SK-N-SH treated with all-trans-retinoic acid at 6 μM for 48 hours (cell line): ENCODE data around the gene TWNK.

Source experiments
- ATAC-seq: fragments of 200-7000 bp; cut with Tn5 transposase; 3 replicates; pipeline ENCODE4 v1.9.1; 2020; ENCODE audit warnings: mild to moderate bottlenecking, moderate library complexity
- ARNTL ChIP-seq: fragments of 450-650 bp; formaldehyde crosslinking; IDR thresholded peaks from 2 replicates; pipeline ENCODE4 v1.5.0; 2020; ENCODE audit warnings: low read depth, mild to moderate bottlenecking, moderate library complexity, borderline replicate concordance
- BACH2 ChIP-seq: fragments of 250-450 bp; sonication (Bioruptor Pico); IDR thresholded peaks from 2 replicates; pipeline ENCODE4 v1.9.0; 2021; ENCODE audit warnings: mild to moderate bottlenecking, borderline replicate concordance
- CSDC2 ChIP-seq: fragments of 250-450 bp; sonication (Bioruptor Pico); IDR thresholded peaks from 2 replicates; pipeline ENCODE4 v1.5.0; 2020; ENCODE audit warnings: mild to moderate bottlenecking, moderate library complexity
- GLIS3 ChIP-seq: fragments of 250-450 bp; sonication (Bioruptor Pico); IDR thresholded peaks from 2 replicates; pipeline ENCODE4 v1.5.0; 2020; ENCODE audit warnings: mild to moderate bottlenecking, moderate library complexity
- ISL1 ChIP-seq: fragments of 250-450 bp; sonication (Bioruptor Pico); IDR thresholded peaks from 2 replicates; pipeline ENCODE4 v2.1.2; 2022; ENCODE audit warnings: mild to moderate bottlenecking, moderate library complexity
- OSR1 ChIP-seq: fragments of 250-450 bp; sonication (Bioruptor Pico); IDR thresholded peaks from 2 replicates; pipeline ENCODE4 v1.8.0; 2022; ENCODE audit warnings: moderate library complexity, mild to moderate bottlenecking, inconsistent platforms
- PPARA ChIP-seq: fragments of 250-450 bp; sonication (Bioruptor Pico); IDR thresholded peaks from 2 replicates; pipeline ENCODE4 v1.5.0; 2020; ENCODE audit warnings: mild to moderate bottlenecking, borderline replicate concordance
- RARB ChIP-seq: fragments of 250-450 bp; sonication (Bioruptor Pico); IDR thresholded peaks from 2 replicates; pipeline ENCODE4 v1.8.0; 2021; ENCODE audit warnings: mild to moderate bottlenecking, moderate library complexity
- SNAI2 ChIP-seq: fragments of 250-450 bp; sonication (Bioruptor Pico); IDR thresholded peaks from 2 replicates; pipeline ENCODE4 v1.5.0; 2020; ENCODE audit warnings: mild to moderate bottlenecking, moderate library complexity
- TCF4 ChIP-seq: fragments of 250-450 bp; sonication (Bioruptor Pico); IDR thresholded peaks from 2 replicates; pipeline ENCODE4 v1.8.0; 2021; ENCODE audit warnings: mild to moderate bottlenecking, moderate library complexity, borderline replicate concordance
- TOX ChIP-seq: fragments of 250-450 bp; sonication (Bioruptor Pico); IDR thresholded peaks from 2 replicates; pipeline ENCODE4 v1.8.0; 2021; ENCODE audit warnings: mild to moderate bottlenecking, moderate library complexity, borderline replicate concordance
- ZC3H10 ChIP-seq: fragments of 250-450 bp; sonication (Bioruptor Pico); IDR thresholded peaks from 2 replicates; pipeline ENCODE4 v1.5.1; 2021; ENCODE audit warnings: mild to moderate bottlenecking, moderate library complexity
- ZFP3 ChIP-seq: fragments of 250-450 bp; sonication (Bioruptor Pico); IDR thresholded peaks from 2 replicates; pipeline ENCODE4 v1.5.0; 2020; ENCODE audit warnings: mild to moderate bottlenecking, moderate library complexity
- ZFP30 ChIP-seq: fragments of 450-650 bp; formaldehyde crosslinking; IDR thresholded peaks from 2 replicates; pipeline ENCODE4 v1.5.0; 2022; ENCODE audit warnings: mild to moderate bottlenecking, moderate library complexity
- ZNF565 ChIP-seq: fragments of 450-650 bp; formaldehyde crosslinking; conservative IDR thresholded peaks from 2 replicates; pipeline ENCODE4 v1.5.0; 2020; ENCODE audit warnings: low read depth, mild to moderate bottlenecking, moderate library complexity
- ZNF8 ChIP-seq: fragments of 450-650 bp; formaldehyde crosslinking; IDR thresholded peaks from 2 replicates; pipeline ENCODE4 v1.5.0; 2020; ENCODE audit warnings: mild to moderate bottlenecking, moderate library complexity
- TF ChIP-seq, protein P1 (sequence below): fragments of 250-450 bp; sonication (Bioruptor Pico); IDR thresholded peaks from 2 replicates; pipeline ENCODE4 v1.5.1; 2020; ENCODE audit warnings: low read depth, mild to moderate bottlenecking, moderate library complexity
- TF ChIP-seq, protein P2 (sequence below): fragments of 250-450 bp; sonication (Bioruptor Pico); IDR thresholded peaks from 2 replicates; pipeline ENCODE4 v1.5.0; 2020; ENCODE audit warnings: mild to moderate bottlenecking, moderate library complexity
- TF ChIP-seq, protein P3 (sequence below): fragments of 250-450 bp; sonication (Bioruptor Pico); IDR thresholded peaks from 2 replicates; pipeline ENCODE4 v1.8.0; 2021; ENCODE audit warnings: low read depth, mild to moderate bottlenecking, moderate library complexity, borderline replicate concordance
- TF ChIP-seq, protein P4 (sequence below): fragments of 250-450 bp; sonication (Bioruptor Pico); IDR thresholded peaks from 2 replicates; pipeline ENCODE4 v1.8.0; 2020; ENCODE audit warnings: mild to moderate bottlenecking, moderate library complexity, borderline replicate concordance

The TWNK gene

DNA sequence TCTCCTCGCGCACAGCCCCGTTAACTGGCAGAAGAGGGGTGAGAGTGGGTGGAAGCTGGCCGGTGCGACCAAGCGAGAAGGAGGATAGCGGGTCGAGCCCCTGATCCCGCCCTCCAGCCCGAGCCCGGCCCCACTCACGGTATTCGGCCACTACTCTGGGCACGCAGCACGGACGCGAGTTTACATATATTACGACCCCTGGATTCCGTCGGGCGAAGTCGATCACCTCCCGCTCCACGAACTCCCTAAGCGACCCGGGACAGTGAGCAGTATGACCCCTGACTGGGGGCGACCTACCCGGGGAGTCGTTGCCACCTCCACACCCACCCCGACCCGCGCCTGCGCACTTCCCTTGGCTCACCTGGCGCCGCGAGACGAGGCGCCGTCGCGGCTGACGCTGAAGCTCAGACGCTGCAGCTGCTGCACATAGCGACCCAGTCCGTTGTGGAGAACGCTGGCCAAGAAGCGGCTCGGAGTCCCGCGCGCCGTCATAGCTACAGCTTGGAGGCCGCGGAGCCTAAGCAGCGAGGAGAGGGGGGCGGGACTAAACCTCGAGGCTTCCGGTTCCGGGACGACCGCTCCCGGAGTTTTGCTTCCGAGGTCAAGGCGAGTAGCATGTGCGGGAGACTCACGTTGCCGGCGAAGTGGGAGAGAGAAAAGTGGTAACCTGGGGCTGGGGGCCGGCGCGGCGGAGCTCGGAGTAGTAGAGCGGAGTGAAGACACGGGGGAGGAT, at the start of gene TWNK, which contains the start of gene MRPL43:
TSS of gene TWNK (plus strand) at position 592 of the 733 bp plus-strand sequence. CDS start 668 bp downstream, outside the sequence.
TSS of gene MRPL43 (minus strand) at position 546 of the 733 bp plus-strand sequence. CDS start at position 492, 54 bp downstream.
- peak; percentile 94 for ATAC-seq
- TF ChIP-seq ISL1 (CRISPR knock-in tag), result no peak
- TF ChIP-seq, protein P1, sequence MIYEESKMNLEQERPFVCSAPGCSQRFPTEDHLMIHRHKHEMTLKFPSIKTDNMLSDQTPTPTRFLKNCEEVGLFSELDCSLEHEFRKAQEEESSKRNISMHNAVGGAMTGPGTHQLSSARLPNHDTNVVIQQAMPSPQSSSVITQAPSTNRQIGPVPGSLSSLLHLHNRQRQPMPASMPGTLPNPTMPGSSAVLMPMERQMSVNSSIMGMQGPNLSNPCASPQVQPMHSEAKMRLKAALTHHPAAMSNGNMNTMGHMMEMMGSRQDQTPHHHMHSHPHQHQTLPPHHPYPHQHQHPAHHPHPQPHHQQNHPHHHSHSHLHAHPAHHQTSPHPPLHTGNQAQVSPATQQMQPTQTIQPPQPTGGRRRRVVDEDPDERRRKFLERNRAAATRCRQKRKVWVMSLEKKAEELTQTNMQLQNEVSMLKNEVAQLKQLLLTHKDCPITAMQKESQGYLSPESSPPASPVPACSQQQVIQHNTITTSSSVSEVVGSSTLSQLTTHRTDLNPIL (CRISPR knock-in tag), result no peak
- TF ChIP-seq, protein P2, sequence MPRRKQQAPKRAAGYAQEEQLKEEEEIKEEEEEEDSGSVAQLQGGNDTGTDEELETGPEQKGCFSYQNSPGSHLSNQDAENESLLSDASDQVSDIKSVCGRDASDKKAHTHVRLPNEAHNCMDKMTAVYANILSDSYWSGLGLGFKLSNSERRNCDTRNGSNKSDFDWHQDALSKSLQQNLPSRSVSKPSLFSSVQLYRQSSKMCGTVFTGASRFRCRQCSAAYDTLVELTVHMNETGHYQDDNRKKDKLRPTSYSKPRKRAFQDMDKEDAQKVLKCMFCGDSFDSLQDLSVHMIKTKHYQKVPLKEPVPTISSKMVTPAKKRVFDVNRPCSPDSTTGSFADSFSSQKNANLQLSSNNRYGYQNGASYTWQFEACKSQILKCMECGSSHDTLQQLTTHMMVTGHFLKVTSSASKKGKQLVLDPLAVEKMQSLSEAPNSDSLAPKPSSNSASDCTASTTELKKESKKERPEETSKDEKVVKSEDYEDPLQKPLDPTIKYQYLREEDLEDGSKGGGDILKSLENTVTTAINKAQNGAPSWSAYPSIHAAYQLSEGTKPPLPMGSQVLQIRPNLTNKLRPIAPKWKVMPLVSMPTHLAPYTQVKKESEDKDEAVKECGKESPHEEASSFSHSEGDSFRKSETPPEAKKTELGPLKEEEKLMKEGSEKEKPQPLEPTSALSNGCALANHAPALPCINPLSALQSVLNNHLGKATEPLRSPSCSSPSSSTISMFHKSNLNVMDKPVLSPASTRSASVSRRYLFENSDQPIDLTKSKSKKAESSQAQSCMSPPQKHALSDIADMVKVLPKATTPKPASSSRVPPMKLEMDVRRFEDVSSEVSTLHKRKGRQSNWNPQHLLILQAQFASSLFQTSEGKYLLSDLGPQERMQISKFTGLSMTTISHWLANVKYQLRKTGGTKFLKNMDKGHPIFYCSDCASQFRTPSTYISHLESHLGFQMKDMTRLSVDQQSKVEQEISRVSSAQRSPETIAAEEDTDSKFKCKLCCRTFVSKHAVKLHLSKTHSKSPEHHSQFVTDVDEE, result no peak
- no peak for TF ChIP-seq SNAI2
- no peak for TF ChIP-seq OSR1 (CRISPR knock-in tag)
- no peak for TF ChIP-seq GLIS3
- TF ChIP-seq, protein P3, sequence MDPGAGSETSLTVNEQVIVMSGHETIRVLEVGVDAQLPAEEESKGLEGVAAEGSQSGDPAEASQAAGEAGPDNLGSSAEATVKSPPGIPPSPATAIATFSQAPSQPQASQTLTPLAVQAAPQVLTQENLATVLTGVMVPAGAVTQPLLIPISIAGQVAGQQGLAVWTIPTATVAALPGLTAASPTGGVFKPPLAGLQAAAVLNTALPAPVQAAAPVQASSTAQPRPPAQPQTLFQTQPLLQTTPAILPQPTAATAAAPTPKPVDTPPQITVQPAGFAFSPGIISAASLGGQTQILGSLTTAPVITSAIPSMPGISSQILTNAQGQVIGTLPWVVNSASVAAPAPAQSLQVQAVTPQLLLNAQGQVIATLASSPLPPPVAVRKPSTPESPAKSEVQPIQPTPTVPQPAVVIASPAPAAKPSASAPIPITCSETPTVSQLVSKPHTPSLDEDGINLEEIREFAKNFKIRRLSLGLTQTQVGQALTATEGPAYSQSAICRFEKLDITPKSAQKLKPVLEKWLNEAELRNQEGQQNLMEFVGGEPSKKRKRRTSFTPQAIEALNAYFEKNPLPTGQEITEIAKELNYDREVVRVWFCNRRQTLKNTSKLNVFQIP (CRISPR knock-in tag), result no peak
- no peak for TF ChIP-seq ZC3H10
- TF ChIP-seq ZNF565, result no peak
- TF ChIP-seq TCF4 (CRISPR knock-in tag), result no peak
- TF ChIP-seq CSDC2 (CRISPR knock-in tag), result no peak
- TF ChIP-seq PPARA (CRISPR knock-in tag), result no peak
- TF ChIP-seq, protein P4, sequence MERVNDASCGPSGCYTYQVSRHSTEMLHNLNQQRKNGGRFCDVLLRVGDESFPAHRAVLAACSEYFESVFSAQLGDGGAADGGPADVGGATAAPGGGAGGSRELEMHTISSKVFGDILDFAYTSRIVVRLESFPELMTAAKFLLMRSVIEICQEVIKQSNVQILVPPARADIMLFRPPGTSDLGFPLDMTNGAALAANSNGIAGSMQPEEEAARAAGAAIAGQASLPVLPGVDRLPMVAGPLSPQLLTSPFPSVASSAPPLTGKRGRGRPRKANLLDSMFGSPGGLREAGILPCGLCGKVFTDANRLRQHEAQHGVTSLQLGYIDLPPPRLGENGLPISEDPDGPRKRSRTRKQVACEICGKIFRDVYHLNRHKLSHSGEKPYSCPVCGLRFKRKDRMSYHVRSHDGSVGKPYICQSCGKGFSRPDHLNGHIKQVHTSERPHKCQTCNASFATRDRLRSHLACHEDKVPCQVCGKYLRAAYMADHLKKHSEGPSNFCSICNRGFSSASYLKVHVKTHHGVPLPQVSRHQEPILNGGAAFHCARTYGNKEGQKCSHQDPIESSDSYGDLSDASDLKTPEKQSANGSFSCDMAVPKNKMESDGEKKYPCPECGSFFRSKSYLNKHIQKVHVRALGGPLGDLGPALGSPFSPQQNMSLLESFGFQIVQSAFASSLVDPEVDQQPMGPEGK (CRISPR knock-in tag), result no peak
- no peak for TF ChIP-seq TOX (CRISPR knock-in tag)
- TF ChIP-seq ARNTL (CRISPR knock-in tag), result no peak
- no peak for TF ChIP-seq ZNF8 (CRISPR knock-in tag)

DNA sequence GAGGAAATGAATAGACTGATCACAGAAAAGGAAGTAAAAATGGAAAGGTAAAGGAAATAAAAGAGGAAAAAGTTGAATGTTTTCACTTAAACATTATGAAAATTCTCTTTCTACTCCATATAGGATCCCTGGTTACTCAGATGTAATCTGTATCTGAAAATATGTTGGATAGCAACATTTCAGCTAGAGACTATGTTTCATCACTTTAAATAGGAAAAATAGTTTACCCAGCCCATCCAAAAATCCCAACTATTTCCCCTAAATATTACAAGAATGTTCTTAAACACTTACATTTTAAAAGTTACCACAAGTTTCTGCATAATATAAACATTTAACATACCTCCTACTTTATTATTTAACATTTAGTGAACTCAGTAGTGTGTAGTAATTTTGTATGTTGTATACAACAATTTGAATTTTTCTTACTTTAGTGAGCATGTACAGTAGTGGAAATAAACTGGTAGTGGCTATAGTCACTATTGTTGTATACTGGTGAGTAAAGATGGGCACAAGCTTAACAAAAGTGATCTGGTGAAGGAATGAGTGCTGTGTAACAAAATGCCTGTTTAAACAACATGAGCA, 47.5 kb upstream of the TWNK start:
- no peak for ATAC-seq
- TF ChIP-seq BACH2 (CRISPR knock-in tag) (no peak), ZFP30 (CRISPR knock-in tag) (no peak), SNAI2 (no peak), OSR1 (CRISPR knock-in tag) (no peak), ZNF8 (CRISPR knock-in tag) (no peak), ZC3H10 (no peak), ARNTL (CRISPR knock-in tag) (no peak), RARB (CRISPR knock-in tag) (no peak), TOX (CRISPR knock-in tag) (no peak), TCF4 (CRISPR knock-in tag) (no peak), PPARA (CRISPR knock-in tag) (no peak), ZFP3 (CRISPR knock-in tag) (no peak)
- TF ChIP-seq, protein P3 (CRISPR knock-in tag), result no peak
